Stimulated activated CD4-positive, alpha-beta T cell treated with anti-CD3 and anti-CD28 coated beads, Interleukin-15, amount 100 ng/mL, for 1 hour (primary cell): ENCODE data around the gene HIKESHI.
A peak's percentile ranks its signal among the peaks of the same experiment; 100 is the strongest.
"Not testable (repeated sequence)": the region's sequence is repeated elsewhere in the genome, so short reads cannot be mapped to it uniquely, and the experiment has no call there.

Source experiments
- DNase-seq, 2 donors: peaks; one replicate each; pipeline ENCODE4 v3.0.0-alpha.2; 2020; ENCODE audit warnings: low read depth in 1 of 2, low spot score in 1 of 2

HIKESHI gene, protein sequence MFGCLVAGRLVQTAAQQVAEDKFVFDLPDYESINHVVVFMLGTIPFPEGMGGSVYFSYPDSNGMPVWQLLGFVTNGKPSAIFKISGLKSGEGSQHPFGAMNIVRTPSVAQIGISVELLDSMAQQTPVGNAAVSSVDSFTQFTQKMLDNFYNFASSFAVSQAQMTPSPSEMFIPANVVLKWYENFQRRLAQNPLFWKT

DNA sequence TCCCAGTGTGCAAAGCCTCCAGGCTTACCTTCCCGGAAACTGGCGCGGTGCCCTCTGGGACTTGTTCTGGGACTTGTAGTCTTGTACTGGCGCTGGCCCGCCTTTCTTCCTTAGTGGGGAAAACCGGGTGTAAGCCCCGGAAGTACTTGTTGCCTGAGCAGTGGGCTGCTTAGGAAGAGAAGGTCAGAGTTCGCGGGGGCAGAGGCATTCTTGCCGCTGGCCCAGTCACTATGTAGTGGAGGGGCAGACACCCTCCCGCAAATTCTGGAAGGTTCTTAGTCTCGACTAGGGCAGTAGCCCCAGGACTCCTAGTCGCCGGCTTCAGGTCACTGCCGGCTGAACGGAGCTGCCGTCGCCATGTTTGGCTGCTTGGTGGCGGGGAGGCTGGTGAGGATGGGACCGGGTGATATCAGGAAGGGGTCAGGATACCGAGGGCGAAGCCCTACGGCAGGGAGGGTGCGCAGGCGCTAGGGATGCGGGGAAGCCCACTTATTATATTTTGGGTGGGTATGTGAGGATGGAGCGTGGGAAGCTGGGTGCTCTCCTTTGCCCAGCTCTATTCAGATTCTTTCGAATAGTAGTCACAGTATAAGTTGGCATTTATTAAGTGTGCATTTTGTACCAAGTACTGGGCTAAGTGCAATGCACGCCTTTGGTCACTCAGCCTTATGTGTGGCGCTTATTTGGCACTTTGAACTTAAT is at the start of gene HIKESHI:
Gene HIKESHI (plus strand): TSS at position 149 of the 702 bp plus-strand sequence. CDS start 209 bp downstream, at position 358.
- peak; percentile 74 to 82 for DNase-seq

DNA sequence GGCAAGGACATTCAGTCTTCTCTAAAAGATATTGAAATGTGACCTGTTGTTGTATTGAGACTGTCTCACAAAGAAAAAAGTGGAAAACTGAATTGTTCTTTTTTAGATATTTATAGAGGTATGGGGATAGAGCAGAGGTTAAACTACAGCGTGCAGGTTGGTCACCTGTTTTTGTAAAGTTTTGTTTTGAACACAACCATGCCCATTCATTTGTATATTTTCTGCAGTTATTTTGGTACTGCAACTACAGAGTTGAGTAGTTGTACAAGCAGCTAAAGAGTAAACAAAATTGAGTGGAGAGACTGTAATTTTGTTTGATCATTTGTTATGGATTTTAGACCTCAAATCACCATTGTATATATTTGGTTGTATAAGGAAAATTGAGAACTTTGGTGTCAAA is 46.1 kb upstream of the HIKESHI start:
- no peak for DNase-seq

DNA sequence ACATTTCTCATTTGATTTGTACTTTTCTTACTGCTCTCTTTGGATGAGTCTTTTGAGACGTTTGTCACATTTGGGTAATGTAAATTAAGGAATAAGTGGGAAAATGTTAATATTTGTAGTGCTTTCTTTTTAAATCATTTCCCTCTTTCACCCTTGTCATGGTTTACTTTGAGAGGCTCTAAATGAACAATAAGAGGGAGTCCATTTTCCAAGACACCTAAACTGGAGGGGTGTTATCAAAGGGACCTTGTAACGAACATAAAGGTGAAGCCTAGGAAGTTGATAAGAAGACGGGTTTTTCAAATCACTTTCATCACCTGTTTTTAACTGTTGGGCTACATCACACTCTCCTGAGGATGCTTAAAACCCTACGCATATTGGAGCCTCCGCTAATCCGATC is 45.4 kb upstream of the HIKESHI start:
- no peak for DNase-seq

DNA sequence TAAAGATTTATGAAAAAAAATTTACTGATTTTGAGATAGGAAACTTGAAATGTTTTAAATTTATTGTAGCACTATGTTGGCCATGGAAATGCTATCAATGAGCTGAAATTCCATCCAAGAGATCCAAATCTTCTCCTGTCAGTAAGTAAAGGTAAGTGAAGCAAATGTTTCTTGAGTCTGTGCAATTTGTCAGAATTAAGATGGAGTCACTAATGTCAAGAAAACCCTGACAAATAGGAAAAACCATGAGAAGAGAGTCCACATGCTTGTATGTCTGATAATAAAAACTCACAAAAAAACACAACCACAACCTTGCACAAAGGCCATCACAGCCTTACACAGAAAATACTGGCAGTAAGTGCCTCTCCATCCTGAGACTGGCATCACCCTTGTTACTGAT is 44.6 kb upstream of the HIKESHI start:
- DNase-seq: no peak

DNA sequence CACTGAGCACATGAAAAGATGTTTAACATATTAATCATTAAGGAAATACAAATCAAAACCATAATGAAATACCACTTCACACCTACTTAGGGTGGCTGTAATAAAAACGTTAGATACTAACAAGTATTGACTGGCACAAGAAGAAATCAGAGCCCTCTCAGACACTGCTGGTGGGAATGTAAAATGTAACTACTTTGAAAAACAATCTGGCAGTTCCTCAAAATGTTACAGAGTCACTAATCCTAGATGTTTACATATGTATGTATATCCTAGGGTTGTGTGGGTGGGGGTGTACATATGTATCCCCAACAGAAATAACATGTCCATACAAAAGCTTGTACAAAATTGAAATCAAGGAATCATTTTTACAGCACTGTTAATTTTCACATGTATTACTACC is 42.3 kb upstream of the HIKESHI start:
- DNase-seq: no peak

DNA sequence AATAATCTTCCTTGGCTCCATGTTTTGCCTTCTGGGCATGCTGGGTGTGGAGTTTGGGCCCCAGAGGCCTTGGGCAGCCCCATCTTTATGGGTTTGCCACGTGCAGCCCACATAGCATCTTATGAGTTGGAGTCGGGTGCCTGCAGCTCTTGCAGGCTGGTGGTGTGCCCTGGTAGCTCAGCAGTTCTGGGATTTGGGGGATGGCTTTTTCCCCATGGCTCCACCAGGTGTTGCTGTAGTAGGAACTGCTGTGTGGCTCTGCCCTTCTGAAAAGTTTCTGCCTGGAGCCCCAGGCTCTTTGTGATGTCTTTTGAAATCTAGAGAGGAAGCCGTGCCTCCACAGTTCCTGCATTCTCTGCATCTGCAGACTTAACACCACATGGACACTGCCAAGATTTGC is 40.7 kb upstream of the HIKESHI start:
- DNase-seq: no peak

DNA sequence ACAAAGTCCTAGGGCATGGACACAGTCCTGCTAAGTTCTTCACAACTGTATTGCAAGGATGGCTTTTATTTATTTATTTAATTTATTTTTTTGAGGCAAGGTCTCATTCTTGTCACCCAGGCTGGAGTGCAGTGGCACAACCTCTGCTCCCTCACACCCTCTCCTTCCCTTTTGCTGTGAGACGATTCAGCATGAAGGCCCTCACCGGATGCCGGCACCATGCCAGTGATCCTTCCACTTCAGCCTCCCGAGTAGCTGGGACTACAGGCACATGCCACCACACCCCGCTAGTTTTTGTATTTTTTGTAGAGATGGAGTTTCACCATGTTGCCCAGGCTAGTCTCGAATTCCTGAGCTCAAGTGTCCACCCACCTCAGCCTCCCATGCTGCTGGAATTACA is 39.7 kb upstream of the HIKESHI start:
- DNase-seq: no peak

DNA sequence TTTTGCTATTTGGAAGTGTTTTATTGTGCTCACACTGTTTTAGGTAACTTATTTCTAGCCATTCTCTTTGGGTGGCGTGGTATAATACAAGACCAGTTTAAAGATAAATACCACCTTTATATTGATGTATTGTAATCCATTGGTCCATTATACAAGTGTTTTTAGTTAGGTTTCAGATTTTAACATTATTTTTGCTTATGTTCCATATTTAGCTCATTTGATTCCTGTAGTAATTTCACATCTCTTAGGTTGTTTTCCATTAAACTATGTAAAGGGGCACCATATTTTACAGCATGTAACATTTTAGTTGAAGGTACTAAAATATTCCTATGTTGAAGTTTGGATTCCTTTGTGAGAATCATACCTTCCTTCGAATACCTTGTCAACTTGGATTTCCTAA is 37.4 kb upstream of the HIKESHI start:
- DNase-seq: no peak

DNA sequence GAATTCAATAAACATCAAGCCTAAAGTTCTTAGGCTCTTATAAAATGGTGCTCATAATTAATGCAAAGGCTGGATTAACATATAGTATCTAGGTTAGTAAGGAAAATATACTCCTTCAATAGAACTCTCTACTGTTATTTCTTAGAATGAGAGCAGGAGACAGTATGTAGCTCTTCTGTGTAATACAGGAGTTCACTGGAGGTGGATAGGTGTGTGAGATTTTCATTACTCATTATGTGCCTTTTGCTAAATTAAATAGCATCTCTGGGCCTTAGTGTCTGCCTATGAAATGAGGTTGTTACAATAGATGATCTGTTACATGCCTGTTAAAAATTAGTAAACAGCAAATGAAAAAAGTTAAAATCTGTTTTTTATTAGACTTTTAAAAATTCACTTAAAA is 36.8 kb upstream of the HIKESHI start:
- no peak for DNase-seq

DNA sequence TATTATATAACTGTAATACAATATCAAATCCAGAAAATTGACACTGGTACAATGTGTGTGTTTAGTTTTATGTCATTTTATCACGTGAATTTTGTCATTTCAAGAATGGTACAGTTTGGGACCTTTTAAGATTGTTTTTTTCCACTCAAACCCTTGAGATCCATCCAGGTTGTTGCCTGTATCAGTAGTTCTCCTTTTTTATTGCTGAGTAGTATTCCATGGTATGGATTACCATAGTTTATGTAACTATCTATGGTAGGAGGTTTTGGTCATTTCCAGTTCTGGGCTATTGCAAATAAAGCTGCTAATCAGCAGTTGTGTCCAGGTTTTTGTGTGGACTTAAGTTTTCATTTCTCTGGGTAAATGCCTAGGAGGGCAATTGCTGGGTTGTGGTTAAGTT is 32.4 kb upstream of the HIKESHI start:
- no peak for DNase-seq

DNA sequence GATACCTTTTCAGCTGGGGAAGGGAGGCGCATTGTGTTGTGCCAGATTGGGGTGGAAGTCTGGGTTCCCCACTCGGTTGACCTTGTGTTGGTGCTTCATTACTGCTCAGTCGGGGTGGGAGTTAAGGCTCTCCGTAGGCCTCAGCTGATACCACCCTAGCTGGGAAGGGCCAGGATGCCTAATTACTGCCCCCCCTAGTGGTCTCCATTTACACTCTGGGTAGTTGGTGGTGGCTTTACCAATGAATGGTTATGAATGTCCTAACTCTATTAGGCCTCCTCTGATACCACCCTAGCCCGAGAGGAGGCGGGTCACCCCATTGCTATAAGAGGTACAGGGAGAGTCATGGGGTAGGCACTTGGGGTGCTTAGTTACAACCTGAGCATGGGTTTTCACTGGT is 27.5 kb upstream of the HIKESHI start:
- no peak for DNase-seq

DNA sequence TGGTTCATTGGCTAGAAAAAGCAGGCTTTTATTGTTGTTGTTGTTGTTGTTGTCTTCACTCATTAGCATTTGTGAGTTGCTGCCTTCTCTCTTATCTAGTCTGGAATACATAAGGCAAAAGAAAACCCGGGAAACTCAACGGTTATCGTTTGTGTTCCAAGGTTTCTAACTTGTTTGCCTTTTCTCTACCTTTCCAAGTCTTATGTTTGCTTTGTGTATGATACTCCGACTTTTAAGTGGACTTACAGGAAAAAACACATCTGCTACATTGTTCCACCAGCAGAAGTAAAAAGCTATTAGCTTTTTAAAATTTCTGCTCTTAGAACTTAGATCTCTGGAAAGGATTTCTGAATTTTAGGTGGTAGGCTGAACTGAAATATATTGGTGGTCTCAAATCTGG is 27.0 kb upstream of the HIKESHI start:
- DNase-seq: no peak

DNA sequence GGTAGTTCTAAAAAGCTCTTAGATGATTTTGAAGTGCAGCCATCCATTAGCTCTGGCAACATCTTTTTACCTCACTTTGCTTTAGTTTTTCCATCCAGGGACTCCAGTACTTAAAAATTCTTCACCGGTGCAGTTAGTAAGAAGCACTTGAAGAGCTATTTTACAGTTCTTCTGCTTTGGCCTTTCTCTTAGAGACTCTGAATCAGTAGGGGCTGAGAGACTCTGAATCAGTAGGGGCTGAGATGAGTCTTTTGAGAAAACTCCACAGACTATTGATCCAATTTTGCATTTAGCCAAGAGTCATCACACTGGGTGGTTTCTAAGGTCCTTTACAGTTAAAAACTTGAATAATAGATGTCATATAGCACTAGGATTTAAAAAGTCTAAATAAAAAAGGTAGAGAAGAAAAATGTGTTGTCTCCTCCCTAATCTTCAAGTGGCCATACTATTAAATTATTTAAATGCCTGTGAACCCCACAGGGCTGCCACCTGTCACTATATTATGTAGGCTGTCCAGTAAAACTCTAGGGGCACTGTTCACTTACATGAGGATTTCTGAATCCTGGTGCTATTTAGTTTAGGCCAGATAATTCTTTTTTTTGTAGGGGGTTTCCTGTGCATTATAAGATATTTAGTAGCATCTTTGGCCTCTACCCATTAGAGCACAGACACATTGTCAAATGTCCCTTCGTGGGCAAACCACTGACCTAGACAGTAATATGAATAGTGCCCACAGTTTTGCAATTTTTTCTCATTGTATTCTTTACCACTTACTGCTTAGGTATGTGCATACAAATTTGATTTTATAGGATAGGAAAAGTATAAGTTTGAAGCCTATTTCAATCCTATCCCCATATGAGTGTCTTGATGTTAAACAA is 26.3 kb upstream of the HIKESHI start:
- DNase-seq: no peak

DNA sequence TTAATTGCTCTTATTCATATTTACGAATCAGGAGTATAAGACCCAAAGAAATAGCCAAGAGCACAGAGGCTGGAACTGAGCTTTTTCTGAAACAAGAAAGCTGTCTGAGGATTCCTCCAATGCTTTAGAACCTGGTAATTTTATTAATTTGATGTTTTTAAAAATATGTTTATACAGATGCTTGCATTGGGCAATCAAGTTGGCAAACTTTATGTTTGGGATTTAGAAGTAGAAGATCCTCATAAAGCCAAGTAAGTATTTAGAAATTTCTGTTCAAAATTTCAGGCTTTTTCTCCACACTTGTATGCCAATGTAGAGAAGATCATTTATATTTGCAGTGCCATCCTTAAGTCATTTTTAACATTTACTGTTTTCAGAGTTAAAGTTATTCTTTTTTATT is 24.3 kb upstream of the HIKESHI start:
- no peak for DNase-seq

DNA sequence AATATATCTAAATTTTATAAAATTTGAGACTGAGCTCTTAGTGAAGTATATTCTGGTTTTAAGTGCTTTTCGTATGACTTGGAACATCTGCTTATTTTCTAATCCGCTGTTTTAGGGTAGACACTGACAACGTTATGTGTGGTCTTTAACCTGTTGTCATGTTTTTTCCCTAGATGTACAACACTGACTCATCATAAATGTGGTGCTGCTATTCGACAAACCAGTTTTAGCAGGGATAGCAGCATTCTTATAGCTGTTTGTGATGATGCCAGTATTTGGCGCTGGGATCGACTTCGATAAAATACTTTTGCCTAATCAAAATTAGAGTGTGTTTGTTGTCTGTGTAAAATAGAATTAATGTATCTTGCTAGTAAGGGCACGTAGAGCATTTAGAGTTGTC is 23.8 kb upstream of the HIKESHI start:
- no peak for DNase-seq

DNA sequence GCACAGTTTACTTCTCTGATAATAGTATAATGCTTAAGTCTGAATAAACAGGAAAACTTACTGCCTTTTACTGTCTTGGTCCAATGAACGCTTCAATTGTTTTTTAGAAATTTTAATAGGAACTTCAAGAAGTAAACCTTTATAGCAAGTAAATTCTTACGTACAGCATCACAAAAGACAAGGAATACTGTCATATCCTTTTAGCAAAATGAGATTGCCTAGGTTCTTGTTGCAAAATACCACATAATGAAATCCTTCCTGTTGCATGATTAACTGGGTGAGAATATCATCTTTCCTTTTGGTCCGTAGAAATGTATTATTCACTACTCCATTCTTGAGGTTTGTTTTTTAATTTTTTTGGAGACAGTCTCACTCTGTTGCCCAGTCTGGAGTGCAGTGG is 22.3 kb upstream of the HIKESHI start:
- DNase-seq: no peak

DNA sequence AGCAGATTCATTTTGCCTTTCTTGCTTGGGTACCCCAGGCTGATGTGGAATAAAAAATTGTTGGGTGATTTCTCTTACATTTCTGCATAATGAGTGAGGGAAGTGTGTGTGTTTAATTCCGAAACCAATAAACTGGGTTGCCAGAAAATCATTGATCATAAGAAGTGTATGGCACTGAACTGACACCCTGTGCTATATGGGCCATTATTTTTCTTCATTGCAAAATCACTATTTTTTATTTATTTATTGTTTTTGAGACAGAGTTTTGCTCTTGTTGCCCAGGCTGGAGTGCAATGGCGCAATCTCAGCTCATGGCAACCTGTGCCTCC is 14.6 kb upstream of the HIKESHI start:
- no peak for DNase-seq

DNA sequence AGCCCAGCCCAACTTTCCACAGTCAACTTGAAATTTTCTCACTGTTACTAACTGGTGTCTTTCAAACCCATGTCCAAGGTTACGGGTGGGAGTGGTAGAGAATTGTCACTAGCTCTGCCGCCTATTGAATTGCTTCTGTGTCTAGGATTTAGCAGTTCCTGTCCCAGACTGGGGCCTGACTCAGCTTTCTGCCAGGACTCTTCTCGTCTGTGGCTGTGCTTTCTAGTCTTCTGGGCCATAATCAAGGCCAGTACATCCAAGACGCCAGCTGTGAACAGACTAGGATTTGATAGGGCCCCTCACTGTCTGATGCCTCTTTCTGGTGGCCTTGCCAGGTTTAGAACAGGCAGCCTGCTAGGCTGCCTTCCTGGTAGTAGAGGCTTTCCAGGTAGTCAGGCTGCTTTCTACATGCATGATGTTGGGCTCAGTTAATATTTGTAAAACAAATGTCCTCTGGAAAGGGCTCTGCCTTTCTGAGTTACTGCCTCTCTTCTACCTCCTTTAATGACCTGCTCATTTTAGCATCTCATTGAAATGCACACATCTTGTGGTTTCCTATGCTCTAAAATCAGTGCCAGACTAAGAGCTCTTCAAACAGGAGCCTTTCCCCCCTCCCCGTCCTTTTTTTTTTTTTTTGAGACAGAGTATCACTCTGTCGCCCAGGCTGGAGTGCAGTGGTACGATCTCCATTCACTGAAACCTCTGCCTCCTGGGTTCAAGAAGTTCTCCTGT is 13.1 kb upstream of the HIKESHI start:
- no peak for DNase-seq

DNA sequence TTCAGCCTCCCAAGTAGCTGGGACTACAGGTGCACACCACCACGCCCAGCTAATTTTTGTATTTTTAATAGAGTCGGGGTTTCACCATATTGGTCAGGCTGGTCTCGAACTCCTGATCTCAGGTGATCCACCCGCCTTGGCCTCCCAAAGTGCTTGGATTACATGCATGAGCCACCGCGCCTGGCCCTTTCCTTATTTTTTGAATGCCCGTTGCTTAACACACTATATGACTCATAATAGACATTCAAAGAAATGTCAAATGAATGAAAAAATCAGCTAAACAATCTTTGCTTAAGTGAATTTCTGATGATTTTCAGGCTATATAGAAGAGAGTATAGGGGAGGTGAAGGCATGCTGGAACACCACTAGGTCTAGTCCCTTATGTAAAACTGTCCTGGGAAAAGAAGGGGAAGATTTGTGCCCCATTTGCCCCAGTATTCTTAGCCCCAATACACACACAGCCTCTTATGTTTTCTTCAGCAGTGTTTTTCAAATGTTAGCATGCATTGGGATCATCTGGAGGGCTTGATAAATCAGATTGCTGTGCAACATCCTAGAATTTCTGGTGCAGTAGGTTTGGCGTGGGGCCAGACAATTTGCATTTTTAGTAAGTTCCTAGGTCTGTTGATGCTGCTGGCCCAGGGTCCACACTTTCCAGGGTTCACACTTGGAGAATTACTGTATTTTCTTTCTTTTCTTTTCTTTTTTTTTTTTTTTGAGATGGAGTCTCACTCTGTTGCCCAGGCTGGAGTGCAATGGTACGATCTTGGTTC is 12.3 kb upstream of the HIKESHI start:
- DNase-seq: not testable (repeated sequence)

DNA sequence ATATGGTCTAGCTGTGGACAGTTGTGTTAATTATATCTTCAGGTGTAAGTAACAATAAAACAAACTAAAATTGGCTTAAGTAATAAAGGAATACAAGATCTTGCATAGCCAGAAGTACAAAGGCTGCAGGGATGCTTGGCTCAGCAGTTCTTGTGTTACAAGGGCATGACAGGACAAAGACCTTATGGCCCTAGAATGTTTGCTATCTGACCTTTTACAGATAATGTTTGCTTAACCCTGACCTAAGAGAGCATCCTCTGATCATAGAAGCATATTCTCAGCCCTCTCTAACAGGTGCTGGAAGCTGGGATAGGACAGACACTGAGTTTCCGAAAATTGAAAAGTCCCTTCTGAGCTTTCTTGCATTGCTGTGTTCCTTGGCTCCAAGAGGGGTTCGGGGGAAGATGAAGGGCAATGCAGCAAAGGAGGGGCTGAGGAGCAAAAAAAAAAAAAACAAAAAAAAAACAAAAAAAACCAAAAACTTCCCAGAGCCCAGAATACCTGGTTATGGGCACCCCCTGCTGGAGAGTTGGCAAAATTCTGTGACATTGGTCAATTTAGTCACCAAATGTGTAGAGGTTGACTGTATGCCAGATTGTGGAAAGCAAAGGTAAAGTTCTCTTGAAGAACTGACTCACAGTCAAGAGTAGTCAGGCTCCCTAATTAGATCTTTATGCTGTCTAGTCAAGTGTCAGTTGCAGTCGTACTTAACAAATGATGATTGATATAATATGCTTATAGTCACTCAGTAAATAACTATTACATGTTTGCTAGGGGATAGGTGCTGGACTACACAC is 10.4 kb upstream of the HIKESHI start:
- DNase-seq: peak; percentile 18 to 44
